ENCODE measurements around the gene SRRM1.

The SRRM1 gene

DNA sequence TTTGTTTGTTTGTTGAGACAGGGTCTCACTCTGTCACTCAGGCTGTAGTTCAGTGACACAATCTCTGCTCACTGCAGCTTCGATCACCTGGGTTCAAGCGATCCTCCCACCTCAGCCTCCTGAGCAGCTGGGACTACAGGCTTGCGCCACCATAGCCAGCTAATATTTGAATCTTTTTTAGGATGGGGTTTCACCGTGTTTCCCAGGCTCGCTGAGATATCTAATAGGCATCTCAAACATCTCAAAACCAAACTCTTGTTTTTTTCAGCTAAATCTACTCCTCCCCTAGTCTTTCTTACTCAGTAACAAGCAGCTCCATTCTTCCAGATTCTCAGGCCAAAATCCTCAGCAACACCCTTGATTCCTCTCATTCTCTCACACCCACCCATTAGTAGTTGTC is 22.0 kb upstream of the SRRM1 start:
- POLR2A ChIA-PET = no interaction called here
- CTCF ChIA-PET = interaction anchor here (1.0 to 4.4 kb wide), 2 partner anchors 15 to 230 kb away, joined by 3 to 37 read pairs; no protein-coding TSS in a partner anchor
- no peak overlapping the region for H3K4me3 ChIP-seq (ENCODE audit: low read depth, low read length)

GRCh38 chr1:24622218-24622617 is 20.9 kb upstream of the SRRM1 start:
- DNase-seq (ENCODE audit: low read depth, low spot score) = no peak
- no peak overlapping the region for H3K4me3 ChIP-seq (ENCODE audit: low read depth, low read length)
- no peak for TF ChIP-seq CTCF (IDR thresholded peaks at IDR 0.05; ENCODE audit: insufficient read depth, low read length, missing control alignments)
- CTCF ChIA-PET = interaction anchor here (1.0 to 4.4 kb wide), 2 partner anchors 14 to 422 kb away, joined by 5 to 37 read pairs; no protein-coding TSS in a partner anchor
- POLR2A ChIA-PET = no interaction called here

More for the DNA sequence above, 22.0 kb upstream of the SRRM1 start:
- TF ChIP-seq CTCF (IDR thresholded peaks at IDR 0.05; ENCODE audit: insufficient read depth, low read length, missing control alignments) = no peak
- DNase-seq (ENCODE audit: low read depth, low spot score) = no peak

DNA sequence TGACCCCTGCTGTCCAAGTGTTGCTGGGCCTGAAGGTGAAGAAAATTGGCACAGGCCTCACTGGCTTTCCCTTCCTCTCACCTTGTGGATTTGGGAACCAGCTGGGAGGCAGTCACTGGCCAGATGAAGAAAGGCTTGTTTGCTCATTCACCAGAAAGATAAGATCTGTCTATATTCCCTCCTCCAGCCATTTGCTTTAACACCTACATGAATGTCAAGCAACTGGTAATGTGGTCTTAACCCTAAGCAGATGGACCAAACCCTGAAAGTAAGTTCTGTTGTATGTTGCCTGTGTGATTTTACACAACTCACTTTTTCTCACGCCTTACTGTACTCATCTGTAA is 10.3 kb upstream of the SRRM1 start:
- CTCF ChIA-PET = interaction anchor here (0.8 to 13.3 kb wide), 5 partner anchors 36 to 434 kb away, joined by 3 to 243 read pairs (median 37); no protein-coding TSS in a partner anchor
- POLR2A ChIA-PET = interaction anchor here (0.6 kb wide), 1 partner anchor 112 kb away, joined by 3 read pairs; the partner anchor contains the start of gene CLIC4
- no peak for DNase-seq (ENCODE audit: low read depth, low spot score)
- TF ChIP-seq CTCF (IDR thresholded peaks at IDR 0.05; ENCODE audit: insufficient read depth, low read length, missing control alignments) = no peak
- H3K4me3 ChIP-seq (ENCODE audit: low read depth, low read length) = no peak overlapping the region

DNA sequence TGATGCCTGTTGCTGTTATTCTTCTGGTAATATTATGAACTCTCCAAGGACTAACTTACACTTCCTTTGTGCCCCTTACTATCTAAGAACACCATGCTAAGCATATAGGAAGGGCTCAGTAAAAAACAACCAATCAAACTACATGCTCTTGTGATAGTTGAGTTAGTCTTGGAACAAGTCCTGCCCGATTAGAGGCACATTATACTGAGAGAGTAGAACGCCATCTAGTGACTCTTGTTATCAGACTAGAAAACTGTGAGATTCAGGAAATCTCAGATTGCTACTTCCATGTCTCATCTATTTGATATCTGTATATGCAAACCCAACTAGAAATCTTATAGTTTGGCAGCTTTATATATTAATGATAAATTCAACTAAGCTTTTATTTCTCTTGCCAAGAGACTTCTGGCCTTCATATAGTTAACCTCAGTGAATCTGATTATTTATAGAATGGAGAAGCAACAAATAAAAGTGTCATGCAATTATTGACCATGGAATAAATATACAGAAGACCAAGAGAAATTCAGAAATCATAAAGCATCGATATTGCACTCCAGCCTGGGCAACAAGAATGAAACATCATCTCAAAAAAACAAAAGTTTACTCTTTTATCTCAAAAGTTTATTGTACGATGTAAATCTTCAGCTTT is 7.8 kb upstream of the SRRM1 start:
- peak; percentile 56 for DNase-seq (ENCODE audit: low read depth, low spot score)
- ChIA-PET POLR2A (no interaction called here), CTCF (interaction anchor here (0.6 to 13.3 kb wide), 26 partner anchors 13 to 1487 kb away, joined by 3 to 243 read pairs (median 4); no protein-coding TSS in a partner anchor)
- H3K4me3 ChIP-seq (ENCODE audit: low read depth, low read length) = no peak overlapping the region
- TF ChIP-seq CTCF (IDR thresholded peaks at IDR 0.05; ENCODE audit: insufficient read depth, low read length, missing control alignments) = peak; percentile 56

GRCh38 chr1:24636661-24637357 is 6.3 kb upstream of the SRRM1 start:
- no peak for DNase-seq (ENCODE audit: low read depth, low spot score)
- TF ChIP-seq CTCF (IDR thresholded peaks at IDR 0.05; ENCODE audit: insufficient read depth, low read length, missing control alignments) = no peak
- POLR2A ChIA-PET = no interaction called here
- CTCF ChIA-PET = interaction anchor here (0.8 to 13.3 kb wide), 23 partner anchors 14 to 567 kb away, joined by 3 to 243 read pairs (median 6); partner anchors contain the start of gene NIPAL3
- no peak overlapping the region for H3K4me3 ChIP-seq (ENCODE audit: low read depth, low read length)

- no peak for TF ChIP-seq CTCF (IDR thresholded peaks at IDR 0.05; ENCODE audit: insufficient read depth, low read length, missing control alignments)
- CTCF ChIA-PET = interaction anchor here (0.6 to 13.3 kb wide), 5 partner anchors 53 to 618 kb away, joined by 3 to 243 read pairs (median 37); partner anchors contain the start of gene NIPAL3
- POLR2A ChIA-PET = interaction anchor here (0.6 kb wide), 1 partner anchor 137 kb away, joined by 3 read pairs; no protein-coding TSS in a partner anchor
- no peak overlapping the region for H3K4me3 ChIP-seq (ENCODE audit: low read depth, low read length)
- DNase-seq (ENCODE audit: low read depth, low spot score) = no peak
Observed at GRCh38 chr1:24639094-24639493, 4.0 kb upstream of the SRRM1 start.
